Measurements from ENCODE around the gene ENAH. TPM values are rescaled to one million over a fixed set of nuclear protein-coding genes. Genes with fewer than 3 reads are reported as not detected.

Gene ENAH
- total RNA-seq, 4 donors from 2014 or later: 198 to 229 (median 201) TPM

GRCh38 chr1:225527575-225527974 lies 125.3 kb downstream of the ENAH start:
- intact Hi-C loops (cut with DNase I): no loop called here
- H3K4me1 ChIP-seq: peaks cover 16 to 34% (median 20%) of the 10 kb centered on the region in 4 donors
- no peaks in the 10 kb centered on the region for H3K27me3 ChIP-seq
- no peak overlapping the region for H3K27ac ChIP-seq (replicated peaks in 1 of 4)
- no peak overlapping the region for H3K4me3 ChIP-seq
- no peak for DNase-seq (ENCODE audit: extremely low spot score)
- no peaks in the 10 kb centered on the region for H3K9me3 ChIP-seq
- TF ChIP-seq EP300 (IDR thresholded peaks at IDR 0.05) (no peak), POLR2AphosphoS5 (IDR thresholded peaks at IDR 0.05) (no peak), POLR2A (IDR thresholded peaks at IDR 0.05; ENCODE audit: low read depth) (no peak)
- TF ChIP-seq, protein P1, sequence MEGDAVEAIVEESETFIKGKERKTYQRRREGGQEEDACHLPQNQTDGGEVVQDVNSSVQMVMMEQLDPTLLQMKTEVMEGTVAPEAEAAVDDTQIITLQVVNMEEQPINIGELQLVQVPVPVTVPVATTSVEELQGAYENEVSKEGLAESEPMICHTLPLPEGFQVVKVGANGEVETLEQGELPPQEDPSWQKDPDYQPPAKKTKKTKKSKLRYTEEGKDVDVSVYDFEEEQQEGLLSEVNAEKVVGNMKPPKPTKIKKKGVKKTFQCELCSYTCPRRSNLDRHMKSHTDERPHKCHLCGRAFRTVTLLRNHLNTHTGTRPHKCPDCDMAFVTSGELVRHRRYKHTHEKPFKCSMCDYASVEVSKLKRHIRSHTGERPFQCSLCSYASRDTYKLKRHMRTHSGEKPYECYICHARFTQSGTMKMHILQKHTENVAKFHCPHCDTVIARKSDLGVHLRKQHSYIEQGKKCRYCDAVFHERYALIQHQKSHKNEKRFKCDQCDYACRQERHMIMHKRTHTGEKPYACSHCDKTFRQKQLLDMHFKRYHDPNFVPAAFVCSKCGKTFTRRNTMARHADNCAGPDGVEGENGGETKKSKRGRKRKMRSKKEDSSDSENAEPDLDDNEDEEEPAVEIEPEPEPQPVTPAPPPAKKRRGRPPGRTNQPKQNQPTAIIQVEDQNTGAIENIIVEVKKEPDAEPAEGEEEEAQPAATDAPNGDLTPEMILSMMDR (IDR thresholded peaks at IDR 0.05): no peak
- H3K36me3 ChIP-seq: peaks cover 0 to 9% (median 0%) of the 10 kb centered on the region in 4 donors
- WGBS: 79% methylated on average over 5 of the region's 5 CpGs

- H3K36me3 ChIP-seq: peaks cover 0 to 9% (median 0%) of the 10 kb centered on the region in 4 donors
- no peak for DNase-seq (ENCODE audit: extremely low spot score)
- H3K4me1 ChIP-seq: peaks cover 16 to 34% (median 20%) of the 10 kb centered on the region in 4 donors
- no peaks in the 10 kb centered on the region for H3K27me3 ChIP-seq
- no peak overlapping the region for H3K4me3 ChIP-seq
- peak overlapping the region in 2 of 4 donors; percentile 23 to 44 for H3K27ac ChIP-seq (replicated peaks in 1 of 4)
- 24% methylated on average over 3 of the region's 3 CpGs for WGBS
- intact Hi-C loops (cut with DNase I): no loop called here
- TF ChIP-seq POLR2A (IDR thresholded peaks at IDR 0.05; ENCODE audit: low read depth): no peak
- no peak for TF ChIP-seq POLR2AphosphoS5 (IDR thresholded peaks at IDR 0.05)
- no peak for TF ChIP-seq EP300 (IDR thresholded peaks at IDR 0.05)
- TF ChIP-seq, protein P1 (IDR thresholded peaks at IDR 0.05): no peak
- H3K9me3 ChIP-seq: no peaks in the 10 kb centered on the region
These were observed 126.0 kb downstream of the ENAH start for GRCh38 chr1:225526878-225527277.

DNA sequence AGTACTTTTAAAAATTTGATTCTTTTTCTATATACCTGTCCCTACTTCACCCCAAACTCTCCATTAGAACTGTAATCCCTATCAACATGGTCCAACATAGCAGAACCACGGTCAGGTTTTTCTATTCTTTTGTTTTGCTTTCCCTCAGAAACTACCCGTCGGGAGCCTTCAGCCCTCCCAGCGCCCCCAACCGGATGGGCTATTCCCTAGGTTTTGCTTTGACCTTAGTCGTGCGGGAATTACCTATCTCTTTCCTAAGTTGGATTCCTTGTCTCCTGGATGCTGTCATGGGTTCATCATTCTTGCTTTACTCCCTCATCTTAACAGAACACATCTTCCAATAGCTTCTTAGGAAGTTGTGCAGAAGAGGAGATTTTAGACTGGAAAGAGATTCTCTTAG lies 127.5 kb downstream of the ENAH start:
- WGBS: 97% methylated on average over 7 of the region's 7 CpGs
- Histone ChIP-seq H3K27me3 (no peaks in the 10 kb centered on the region), H3K9me3 (no peaks in the 10 kb centered on the region), H3K36me3 (peaks cover 0 to 9% (median 0%) of the 10 kb centered on the region in 4 donors), H3K4me3 (no peak overlapping the region), H3K27ac (replicated peaks in 1 of 4) (no peak overlapping the region), H3K4me1 (peaks cover 16 to 34% (median 20%) of the 10 kb centered on the region in 4 donors)
- intact Hi-C loops (cut with DNase I): no loop called here
- DNase-seq (ENCODE audit: extremely low spot score): no peak
- TF ChIP-seq EP300 (IDR thresholded peaks at IDR 0.05): no peak
- no peak for TF ChIP-seq POLR2AphosphoS5 (IDR thresholded peaks at IDR 0.05)
- TF ChIP-seq, protein P1 (IDR thresholded peaks at IDR 0.05): no peak
- TF ChIP-seq POLR2A (IDR thresholded peaks at IDR 0.05; ENCODE audit: low read depth): no peak

GRCh38 chr1:225524570-225524969 lies 128.4 kb downstream of the ENAH start:
- TF ChIP-seq EP300 (IDR thresholded peaks at IDR 0.05) (no peak), POLR2A (IDR thresholded peaks at IDR 0.05; ENCODE audit: low read depth) (no peak), POLR2AphosphoS5 (IDR thresholded peaks at IDR 0.05) (no peak)
- TF ChIP-seq, protein P1 (IDR thresholded peaks at IDR 0.05): no peak
- no peak for DNase-seq (ENCODE audit: extremely low spot score)
- Histone ChIP-seq H3K27ac (replicated peaks in 1 of 4) (no peak overlapping the region), H3K4me3 (no peak overlapping the region), H3K4me1 (peaks cover 16 to 34% (median 20%) of the 10 kb centered on the region in 4 donors), H3K36me3 (peaks cover 0 to 10% (median 0%) of the 10 kb centered on the region in 4 donors), H3K27me3 (no peaks in the 10 kb centered on the region), H3K9me3 (no peaks in the 10 kb centered on the region)
- 94% methylated on average over 6 of the region's 6 CpGs for WGBS
- intact Hi-C loops (cut with DNase I): no loop called here
